Gastroesophageal sphincter (tissue), 3 donors: ENCODE results near the gene C17orf107.

ENCODE experiments used
- POLR2A ChIP-seq, 2 donors: fragments of 450-650 bp; IDR thresholded peaks; one replicate each; pipeline ENCODE4 v1.6.1; 2017; ENCODE audit warnings: antibody characterized with exemption in 2 of 2, mild to moderate bottlenecking in 2 of 2, moderate library complexity in 1 of 2
- POLR2AphosphoS5 ChIP-seq: sonication (generic); formaldehyde crosslinking; IDR thresholded peaks from one replicate; pipeline ENCODE4 v1.6.1; 2017; ENCODE audit warnings: antibody characterized with exemption
- TF ChIP-seq, protein P1 (sequence below), 4 experiments: fragments of 200-600 bp in 2 of 4; fragments of 450-650 bp in 2 of 4; sonication (generic) in 1 of 4; IDR thresholded peaks; one replicate each; pipeline ENCODE4 v1.5.1; 2017 to 2019; ENCODE audit warnings: antibody characterized with exemption in 4 of 4, mild to moderate bottlenecking in 2 of 4, moderate library complexity in 2 of 4

DNA sequence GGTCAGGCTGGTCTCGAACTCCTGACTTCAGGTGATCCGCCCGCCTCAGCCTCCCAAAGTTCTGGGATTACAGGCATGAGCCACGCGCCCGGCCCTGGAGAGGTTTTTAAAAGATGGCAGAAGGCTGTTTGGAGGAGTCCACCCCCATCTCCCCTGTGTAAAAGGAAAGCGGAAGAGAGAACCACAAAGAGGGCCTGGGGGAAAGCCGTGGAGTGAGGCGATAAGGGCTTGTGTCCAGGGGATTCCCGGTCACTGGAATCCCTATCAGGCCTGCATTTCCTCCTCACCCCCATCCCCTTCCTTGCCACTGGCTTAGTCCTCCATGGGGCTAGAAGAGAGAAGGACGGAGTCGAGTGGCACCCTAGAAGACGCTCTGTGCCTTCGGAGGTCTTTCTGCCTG, 32.6 kb downstream of the C17orf107 start, which contains the start of gene GP1BA:
- TF ChIP-seq, protein P1, sequence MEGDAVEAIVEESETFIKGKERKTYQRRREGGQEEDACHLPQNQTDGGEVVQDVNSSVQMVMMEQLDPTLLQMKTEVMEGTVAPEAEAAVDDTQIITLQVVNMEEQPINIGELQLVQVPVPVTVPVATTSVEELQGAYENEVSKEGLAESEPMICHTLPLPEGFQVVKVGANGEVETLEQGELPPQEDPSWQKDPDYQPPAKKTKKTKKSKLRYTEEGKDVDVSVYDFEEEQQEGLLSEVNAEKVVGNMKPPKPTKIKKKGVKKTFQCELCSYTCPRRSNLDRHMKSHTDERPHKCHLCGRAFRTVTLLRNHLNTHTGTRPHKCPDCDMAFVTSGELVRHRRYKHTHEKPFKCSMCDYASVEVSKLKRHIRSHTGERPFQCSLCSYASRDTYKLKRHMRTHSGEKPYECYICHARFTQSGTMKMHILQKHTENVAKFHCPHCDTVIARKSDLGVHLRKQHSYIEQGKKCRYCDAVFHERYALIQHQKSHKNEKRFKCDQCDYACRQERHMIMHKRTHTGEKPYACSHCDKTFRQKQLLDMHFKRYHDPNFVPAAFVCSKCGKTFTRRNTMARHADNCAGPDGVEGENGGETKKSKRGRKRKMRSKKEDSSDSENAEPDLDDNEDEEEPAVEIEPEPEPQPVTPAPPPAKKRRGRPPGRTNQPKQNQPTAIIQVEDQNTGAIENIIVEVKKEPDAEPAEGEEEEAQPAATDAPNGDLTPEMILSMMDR (IDR thresholded peaks at IDR 0.05) = no peak
- TF ChIP-seq POLR2A (IDR thresholded peaks at IDR 0.05) (no peak), POLR2AphosphoS5 (no peak)
